HCT116 (cell line): ENCODE data around the gene KPNA3. TPM values are rescaled to one million over a fixed set of nuclear protein-coding genes. Genes with fewer than 3 reads are reported as not detected.

Experiments
- ATAC-seq: fragments of 200-7000 bp; cut with Tn5 transposase; 2 replicates; pipeline ENCODE4 v1.9.1; 2020; ENCODE audit warnings: mild to moderate bottlenecking, moderate library complexity
- BruUV-seq: library from RNA; stranded (reverse); fragments of 400-500 nt; replicated peaks from 2 replicates; lab custom pipeline; 2021; lab: Mats Ljungman, UMichigan
- CTCF ChIA-PET: fragments of 300-600 bp; sonication (Branson Sonifier 250); formaldehyde crosslinking; loops from one replicate; lab custom pipeline; 2021; ENCODE audit warnings: antibody characterized with exemption; lab: Charles Lee
- POLR2A ChIA-PET: fragments of 300-600, 350-600 bp; sonication (Branson Sonifier 250); formaldehyde crosslinking; loops from one replicate; lab custom pipeline; 2021; ENCODE audit warnings: antibody characterized with exemption; lab: Charles Lee
- RAD21 ChIA-PET, 2 experiments: fragments of 300-600 bp; sonication (Branson Sonifier 250); formaldehyde crosslinking; loops; one replicate each; lab custom pipeline; 2023; ENCODE audit warnings: low total read pairs in 2 of 2; ENCODE audit not compliant: uncharacterized antibody in 2 of 2, unreplicated experiment in 2 of 2, low non-redundant PET in 1 of 2; lab: Charles Lee
- DNase-seq: peaks from one replicate; pipeline ENCODE4 v3.0.0-alpha.2; 2010; ENCODE audit warnings: low read depth, low spot score
- H2AFZ ChIP-seq: fragments of 200-600 bp; shearing (Covaris generic), sonication (generic); 2 replicates; pipeline ENCODE4 v1.6.1; 2017; ENCODE audit warnings: low read depth, mixed run types, mixed read lengths, antibody characterized with exemption, low read length; ENCODE audit not compliant: poor library complexity, severe bottlenecking
- H3K27ac ChIP-seq: 2 replicates; pipeline ENCODE4 v1.5.1; 2012; ENCODE audit warnings: low read depth, low read length
- H3K27me3 ChIP-seq: fragments of 200-600 bp; sonication (generic); 2 replicates; pipeline ENCODE4 v1.6.1; 2016; ENCODE audit warnings: mixed run types, low read length, mixed read lengths; ENCODE audit not compliant: insufficient read depth
- H3K36me3 ChIP-seq, 2 experiments: fragments of 200-500 bp in 1 of 2; fragments of 200-600 bp in 1 of 2; sonication (Bioruptor generic) in 1 of 2; sonication (generic) in 1 of 2; 2 replicates each; pipeline versions ENCODE4 v1.5.1 to v1.6.1; 2014 to 2016; ENCODE audit warnings: low read length in 2 of 2, inconsistent platforms in 1 of 2, mixed read lengths in 1 of 2, mixed run types in 1 of 2; ENCODE audit not compliant: insufficient read depth in 2 of 2, control insufficient read depth in 1 of 2
- H3K4me1 ChIP-seq, 2 experiments: fragments of 200-600 bp in 1 of 2; sonication (generic) in 1 of 2; 2 replicates each; pipeline versions ENCODE4 v1.5.1 to v1.6.1; 2012 to 2017; ENCODE audit warnings: low read length in 2 of 2, inconsistent platforms in 1 of 2, mild to moderate bottlenecking in 1 of 2, mixed read lengths in 1 of 2, mixed run types in 1 of 2, moderate library complexity in 1 of 2; ENCODE audit not compliant: insufficient read depth in 2 of 2, control insufficient read depth in 1 of 2
- H3K4me2 ChIP-seq: fragments of 200-600 bp; sonication (generic); 2 replicates; pipeline ENCODE4 v1.6.1; 2017; ENCODE audit warnings: mixed run types, low read length, mixed read lengths
- H3K4me3 ChIP-seq, 2 experiments: fragments of 200-600 bp in 1 of 2; sonication (generic) in 1 of 2; replicated peaks in 1 of 2; 2 replicates each; pipeline ENCODE4 v1.5.1; 2011 to 2016; ENCODE audit warnings: low read length in 2 of 2, control low read depth in 1 of 2, low read depth in 1 of 2, mild to moderate bottlenecking in 1 of 2, mixed read lengths in 1 of 2, mixed run types in 1 of 2
- H3K79me2 ChIP-seq: fragments of 200-600 bp; sonication (generic); 2 replicates; pipeline ENCODE4 v1.6.1; 2017; ENCODE audit warnings: mild to moderate bottlenecking, mixed run types, low read length, moderate library complexity, mixed read lengths; ENCODE audit not compliant: insufficient read depth
- H3K9ac ChIP-seq: fragments of 200-600 bp; sonication (generic); 2 replicates; pipeline ENCODE4 v1.6.1; 2016; ENCODE audit warnings: low read length, mixed read lengths
- H3K9me2 ChIP-seq: fragments of 200-600 bp; sonication (generic), shearing (Covaris generic); 2 replicates; pipeline ENCODE4 v1.6.1; 2017; ENCODE audit warnings: mixed run types, mild to moderate bottlenecking, moderate library complexity; ENCODE audit not compliant: insufficient read depth
- H3K9me3 ChIP-seq, 2 experiments: fragments of 200-500 bp in 1 of 2; fragments of 200-600 bp in 1 of 2; sonication (Bioruptor generic) in 1 of 2; sonication (generic) in 1 of 2; 2 replicates each; pipeline ENCODE4 v1.6.1; 2014 to 2017; ENCODE audit warnings: low read length in 2 of 2, mixed read lengths in 2 of 2, inconsistent platforms in 1 of 2, low read depth in 1 of 2, mild to moderate bottlenecking in 1 of 2, mixed run types in 1 of 2, moderate library complexity in 1 of 2; ENCODE audit not compliant: control insufficient read depth in 1 of 2, insufficient read depth in 1 of 2
- H4K20me1 ChIP-seq: fragments of 200-600 bp; sonication (generic), shearing (Covaris generic); 2 replicates; pipeline ENCODE4 v1.6.1; 2017; ENCODE audit warnings: mixed run types, mild to moderate bottlenecking, moderate library complexity; ENCODE audit not compliant: insufficient read depth
- CBX3 ChIP-seq: IDR thresholded peaks from 2 replicates; pipeline ENCODE4 v1.6.1; 2012; ENCODE audit warnings: low read depth
- EGR1 ChIP-seq: IDR thresholded peaks from 2 replicates; pipeline ENCODE4 v1.6.1; 2012; ENCODE audit warnings: low read depth
- ELF1 ChIP-seq: IDR thresholded peaks from 2 replicates; pipeline ENCODE4 v1.6.1; 2012; ENCODE audit warnings: low read depth, borderline replicate concordance
- EZH2 ChIP-seq: fragments of 200-600 bp; sonication (generic); IDR thresholded peaks from 2 replicates; pipeline ENCODE4 v1.6.1; 2017; ENCODE audit warnings: antibody characterized with exemption, mixed run types
- EZH2phosphoT487 ChIP-seq: fragments of 200-600 bp; IDR thresholded peaks from 2 replicates; pipeline ENCODE4 v1.6.1; 2018; ENCODE audit warnings: antibody characterized with exemption, borderline replicate concordance
- JUND ChIP-seq: IDR thresholded peaks from 2 replicates; pipeline ENCODE4 v1.6.1; 2012
- POLR2A ChIP-seq: IDR thresholded peaks from 2 replicates; pipeline ENCODE4 v1.7.0; 2011; ENCODE audit warnings: borderline replicate concordance; ENCODE audit not compliant: insufficient read depth, insufficient read length; ENCODE audit errors: extremely low read depth
- POLR2AphosphoS5 ChIP-seq: IDR thresholded peaks from 2 replicates; pipeline ENCODE4 v1.6.1; 2011; ENCODE audit warnings: mild to moderate bottlenecking, low read depth, low read length, moderate library complexity
- SRF ChIP-seq: IDR thresholded peaks from 2 replicates; pipeline ENCODE4 v1.6.1; 2012; ENCODE audit warnings: low read depth
- TCF7L2 ChIP-seq: IDR thresholded peaks from 2 replicates; pipeline ENCODE4 v1.7.0; 2011; ENCODE audit warnings: borderline replicate concordance, inconsistent platforms; ENCODE audit not compliant: insufficient read depth, insufficient read length; ENCODE audit errors: extremely low read depth
- YY1 ChIP-seq: IDR thresholded peaks from 2 replicates; pipeline ENCODE4 v1.6.1; 2011; ENCODE audit warnings: low read length, low read depth, moderate library complexity, mild to moderate bottlenecking; ENCODE audit not compliant: insufficient replicate concordance; ENCODE audit errors: extremely low read depth
- ZFX ChIP-seq: fragments of 450-650 bp; IDR thresholded peaks from 2 replicates; pipeline ENCODE4 v1.6.1; 2017
- intact Hi-C: fragments of 100-400 bp; cut with micrococcal nuclease; formaldehyde crosslinking; loops from 2 replicates; pipeline ENCODE4 v1.10.0; 2022
- total RNA-seq: library from RNA; stranded (reverse); gene quantifications from one replicate; pipeline ENCODE4 v1.2.1, GENCODE V29; 2021; ENCODE audit not compliant: unreplicated experiment
- TF ChIP-seq, protein P1 (sequence below), 3 experiments: fragments of 200-600 bp in 1 of 3; sonication (generic) in 1 of 3; IDR thresholded peaks in 2 of 3; conservative IDR thresholded peaks in 1 of 3; 2 replicates each; pipeline ENCODE4 v1.5.1; 2012 to 2017; ENCODE audit warnings: low read depth in 2 of 3, low read length in 2 of 3, antibody characterized with exemption in 1 of 3, borderline replicate concordance in 1 of 3, control low read depth in 1 of 3, mild to moderate bottlenecking in 1 of 3, mixed read lengths in 1 of 3, mixed run types in 1 of 3, moderate library complexity in 1 of 3; ENCODE audit not compliant: insufficient read depth in 1 of 3

KPNA3 gene
- total RNA-seq, 1 experiment from 2014 or later: 45.0 TPM

DNA sequence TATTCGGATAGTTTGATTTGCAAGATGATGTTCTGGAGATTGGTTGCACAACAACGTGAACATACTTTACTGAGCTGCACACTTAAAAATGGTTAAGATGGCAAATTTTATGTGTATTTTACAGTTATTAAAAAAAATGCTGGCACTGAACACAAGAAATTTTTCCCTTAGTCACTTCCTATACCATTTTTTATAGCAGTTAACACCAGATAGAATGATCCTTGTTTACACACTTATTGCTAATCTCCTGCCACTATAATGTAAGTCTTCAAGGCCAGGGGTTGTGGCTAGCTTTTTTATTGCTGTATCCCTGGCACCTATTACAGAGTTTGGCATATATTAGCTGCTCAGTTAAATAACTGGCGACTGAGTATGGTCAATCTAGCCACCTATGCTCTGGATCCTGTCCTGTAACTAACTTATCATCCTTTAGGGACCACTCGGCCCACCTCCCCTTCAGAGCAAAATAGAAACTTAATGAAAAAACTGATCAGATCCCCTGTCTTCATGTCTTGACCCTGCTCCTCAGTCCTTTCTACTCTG, 99.2 kb downstream of the KPNA3 start:
- H3K79me2 ChIP-seq: peaks cover 28% of the 10 kb centered on the region
- BruUV-seq: no TSS peak
- no peak overlapping the region for H3K4me2 ChIP-seq
- ATAC-seq: no peak
- intact Hi-C loops: loop anchor here (10.0 kb wide), 1 partner anchor 242 kb away; the partner anchor contains the start of gene SPRYD7
- RAD21 ChIA-PET: no interaction called here
- POLR2A ChIA-PET: no interaction called here
- no peak for TF ChIP-seq EZH2phosphoT487
- TF ChIP-seq POLR2AphosphoS5: no peak
- TF ChIP-seq JUND: no peak
- TF ChIP-seq, all 23 proteins: peak for 0
- CTCF ChIA-PET: no interaction called here
- peaks cover 6 to 19% of the 10 kb centered on the region in 2 experiments; a peak in 3 of 4 replicates for H3K4me1 ChIP-seq
- H3K9ac ChIP-seq: no peak overlapping the region
- no peak overlapping the region for H3K4me3 ChIP-seq
- H3K9me3 ChIP-seq: no peaks in the 10 kb centered on the region
- H3K27me3 ChIP-seq: no peaks in the 10 kb centered on the region
- H3K36me3 ChIP-seq: no peaks in the 10 kb centered on the region
- H4K20me1 ChIP-seq: no peaks in the 10 kb centered on the region
- no peak overlapping the region for H3K27ac ChIP-seq
- DNase-seq: no peak
- no peak overlapping the region for H2AFZ ChIP-seq
- no peaks in the 10 kb centered on the region for H3K9me2 ChIP-seq

DNA sequence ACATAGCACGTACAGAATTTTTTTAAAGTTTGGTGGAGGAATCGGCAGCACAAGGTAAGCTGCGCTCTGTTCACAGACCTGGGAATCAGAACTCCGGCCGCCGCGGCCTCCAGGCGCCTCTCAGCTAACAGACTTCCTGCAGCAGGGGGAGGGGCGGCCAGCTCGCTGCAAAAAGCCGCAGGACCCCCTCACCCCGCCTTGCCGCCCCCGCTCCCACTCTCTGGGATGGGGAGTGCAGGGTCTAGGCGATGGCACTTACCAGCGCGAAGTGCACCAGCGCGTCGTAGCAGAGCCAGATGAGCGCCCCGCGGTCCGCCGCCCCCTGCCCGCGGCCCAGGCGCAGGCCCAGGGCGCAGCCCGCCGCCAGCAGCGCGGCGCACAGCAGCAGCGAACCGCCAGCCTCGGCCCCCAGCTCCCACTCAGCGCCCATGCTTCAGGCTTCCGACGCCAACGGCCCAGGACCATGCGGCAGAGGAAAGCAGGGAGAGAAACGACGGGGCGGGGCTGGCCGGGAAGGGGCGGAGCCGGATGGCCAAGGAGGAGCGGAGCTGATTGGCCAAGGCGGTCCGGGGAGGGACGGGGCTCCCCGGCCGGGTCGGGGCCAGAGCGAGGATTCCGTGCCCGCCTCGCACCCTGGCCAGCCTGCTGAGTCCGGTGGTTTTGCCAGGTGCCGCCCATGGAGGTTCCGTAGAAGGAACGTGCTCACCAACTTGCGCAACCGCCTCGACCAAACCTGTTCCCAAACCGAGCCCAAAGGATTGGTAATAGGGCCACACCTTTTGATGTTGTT, 101.3 kb downstream of the KPNA3 start, which contains the start of gene EBPL:
TSS of gene EBPL (minus strand) at position 492 of the 790 bp plus-strand sequence. CDS start at position 430, 62 bp downstream.
- Histone ChIP-seq H3K9me2 (no peaks in the 10 kb centered on the region), H3K36me3 (peaks cover 0 to 14% of the 10 kb centered on the region in 2 experiments; a peak in 2 of 4 replicates), H3K9me3 (no peaks in the 10 kb centered on the region), H3K79me2 (peaks cover 49% of the 10 kb centered on the region), H3K4me1 (peaks cover 6 to 19% of the 10 kb centered on the region in 2 experiments; a peak in 3 of 4 replicates), H3K4me2 (peak within 1 kb of the TSS; percentile 86), H3K27me3 (no peaks in the 10 kb centered on the region), H2AFZ (peak within 1 kb of the TSS; percentile 48), H4K20me1 (no peaks in the 10 kb centered on the region), H3K4me3 (peak within 1 kb of the TSS; percentile 77 to 84), H3K9ac (peak within 1 kb of the TSS; percentile 83), H3K27ac (peak within 1 kb of the TSS; percentile 78)
- DNase-seq: peak; percentile 78
- ChIA-PET CTCF (interaction anchor here (1.1 kb wide), 2 partner anchors 21 to 1221 kb away, joined by 3 to 4 read pairs; no protein-coding TSS in a partner anchor), POLR2A (interaction anchor here (1.1 kb wide), 1 partner anchor 34 kb away, joined by 3 read pairs; no protein-coding TSS in a partner anchor), RAD21 (interaction anchor here in 1 of 2 experiments (0.6 kb wide), 2 partner anchors 16 to 1441 kb away, joined by 5 to 6 read pairs; no protein-coding TSS in a partner anchor)
- intact Hi-C loops: loop anchor here (2.0 to 10.0 kb wide), 2 partner anchors 102 to 244 kb away; partner anchors contain the start of genes KPNA3 and SPRYD7
- BruUV-seq: no TSS peak
- ATAC-seq: peak; percentile 97
- TF ChIP-seq EGR1 (no peak), EZH2 (no peak), JUND (no peak), SRF (no peak), POLR2AphosphoS5 (peak; percentile 79; the same call in 1 of the 2 replicates), EZH2phosphoT487 (no peak), CBX3 (peak; percentile 67; the same call in 1 of the 2 replicates), TCF7L2 (no peak), YY1 (peak; percentile 41), ELF1 (no peak), ZFX (peak; percentile 71), POLR2A (peak; percentile 22)
- TF ChIP-seq, protein P1, sequence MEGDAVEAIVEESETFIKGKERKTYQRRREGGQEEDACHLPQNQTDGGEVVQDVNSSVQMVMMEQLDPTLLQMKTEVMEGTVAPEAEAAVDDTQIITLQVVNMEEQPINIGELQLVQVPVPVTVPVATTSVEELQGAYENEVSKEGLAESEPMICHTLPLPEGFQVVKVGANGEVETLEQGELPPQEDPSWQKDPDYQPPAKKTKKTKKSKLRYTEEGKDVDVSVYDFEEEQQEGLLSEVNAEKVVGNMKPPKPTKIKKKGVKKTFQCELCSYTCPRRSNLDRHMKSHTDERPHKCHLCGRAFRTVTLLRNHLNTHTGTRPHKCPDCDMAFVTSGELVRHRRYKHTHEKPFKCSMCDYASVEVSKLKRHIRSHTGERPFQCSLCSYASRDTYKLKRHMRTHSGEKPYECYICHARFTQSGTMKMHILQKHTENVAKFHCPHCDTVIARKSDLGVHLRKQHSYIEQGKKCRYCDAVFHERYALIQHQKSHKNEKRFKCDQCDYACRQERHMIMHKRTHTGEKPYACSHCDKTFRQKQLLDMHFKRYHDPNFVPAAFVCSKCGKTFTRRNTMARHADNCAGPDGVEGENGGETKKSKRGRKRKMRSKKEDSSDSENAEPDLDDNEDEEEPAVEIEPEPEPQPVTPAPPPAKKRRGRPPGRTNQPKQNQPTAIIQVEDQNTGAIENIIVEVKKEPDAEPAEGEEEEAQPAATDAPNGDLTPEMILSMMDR (IDR thresholded peaks at IDR 0.05 in 2 of 3, conservative IDR thresholded peaks at IDR 0.05 in 1 of 3; ENCODE audit: borderline replicate concordance in 1 of 3, insufficient read depth in 1 of 3, low read depth in 2 of 3, low read length in 2 of 3): no peak
